Measurements from ENCODE around the gene FAM20C. TPM values are rescaled to one million over a fixed set of nuclear protein-coding genes. Genes with fewer than 3 reads are reported as not detected.
"Not testable (repeated sequence)": the region's sequence is repeated elsewhere in the genome, so short reads cannot be mapped to it uniquely, and the experiment has no call there.

Gene FAM20C
- total RNA-seq, 1 donor from 2014 or later, result 42.9 TPM

- Histone ChIP-seq H3K4me1 (peaks cover 6% of the 10 kb centered on the region), H3K9me3 (no peaks in the 10 kb centered on the region), H3K27me3 (ENCODE audit: low read depth) (no peaks in the 10 kb centered on the region), H3K27ac (no peak overlapping the region), H3K36me3 (peaks cover 49% of the 10 kb centered on the region), H3K4me3 (no peak overlapping the region)
- TF ChIP-seq CTCF (IDR thresholded peaks at IDR 0.05), result no peak
- intact Hi-C loops (cut with DNase I), result no loop called here
- ATAC-seq (no peak), DNase-seq (peak; percentile 41)
These were observed 68.3 kb downstream of the FAM20C start for GRCh38 chr7:260441-261281.

GRCh38 chr7:261341-262250, 69.2 kb downstream of the FAM20C start:
- peaks cover 6% of the 10 kb centered on the region for H3K4me1 ChIP-seq
- H3K9me3 ChIP-seq, result no peaks in the 10 kb centered on the region
- no peak overlapping the region for H3K4me3 ChIP-seq
- H3K36me3 ChIP-seq, result peaks cover 40% of the 10 kb centered on the region
- peak; percentile 39 for DNase-seq
- no peak for TF ChIP-seq CTCF (IDR thresholded peaks at IDR 0.05)
- ATAC-seq, result no peak
- H3K27me3 ChIP-seq (ENCODE audit: low read depth), result no peaks in the 10 kb centered on the region
- no peak overlapping the region for H3K27ac ChIP-seq
- intact Hi-C loops (cut with DNase I), result no loop called here

GRCh38 chr7:262251-262572, 69.8 kb downstream of the FAM20C start:
- no peak for TF ChIP-seq CTCF (IDR thresholded peaks at IDR 0.05)
- Histone ChIP-seq H3K9me3 (no peaks in the 10 kb centered on the region), H3K4me3 (no peak overlapping the region), H3K27me3 (ENCODE audit: low read depth) (no peaks in the 10 kb centered on the region), H3K4me1 (peaks cover 6% of the 10 kb centered on the region), H3K27ac (no peak overlapping the region), H3K36me3 (peaks cover 34% of the 10 kb centered on the region)
- peak; percentile 37 for DNase-seq
- intact Hi-C loops (cut with DNase I), result no loop called here
- no peak for ATAC-seq

- peaks cover 30% of the 10 kb centered on the region for H3K36me3 ChIP-seq
- ATAC-seq; H3K4me3 ChIP-seq; H3K4me1 ChIP-seq; H3K27ac ChIP-seq; H3K9me3 ChIP-seq; H3K27me3 ChIP-seq (ENCODE audit: low read depth); intact Hi-C loops (cut with DNase I): not testable (repeated sequence)
- peak; percentile 35 for DNase-seq
These were observed 70.4 kb downstream of the FAM20C start for GRCh38 chr7:262631-263311.

GRCh38 chr7:263483-264351, 71.3 kb downstream of the FAM20C start:
- H3K27me3 ChIP-seq (ENCODE audit: low read depth); intact Hi-C loops (cut with DNase I); H3K9me3 ChIP-seq; H3K4me3 ChIP-seq; H3K4me1 ChIP-seq: not testable (repeated sequence)
- DNase-seq, result peak; percentile 78
- Histone ChIP-seq H3K36me3 (peaks cover 27% of the 10 kb centered on the region), H3K27ac (peak overlapping the region; percentile 64)
- ATAC-seq, result peak; percentile 14 to 53
- peak; percentile 71 for TF ChIP-seq CTCF (IDR thresholded peaks at IDR 0.05)

Data from lower lobe of right lung (tissue), 2 donors.